ENCODE results near the gene TRIM3. TPM values are rescaled to one million over a fixed set of nuclear protein-coding genes. Genes with fewer than 3 reads are reported as not detected.
A peak's percentile ranks its signal among the peaks of the same experiment; 100 is the strongest.

TRIM3 gene
- total RNA-seq, 4 donors from 2014 or later: 15.3 to 20.0 (median 16.5) TPM

GRCh38 chr11:6474413-6474792 lies 662 bp upstream of the TRIM3 start:
- H3K27me3 ChIP-seq: no peaks in the 10 kb centered on the region
- H3K36me3 ChIP-seq: peaks cover 0 to 26% of the 10 kb centered on the region in 2 donors
- in situ Hi-C loops (cut with MboI; ENCODE audit: low sequenced_read_pairs in 4 of 4): loop anchor here in 1 of 4 donors (10.0 kb wide), 1 partner anchor 130 kb away; the partner anchor contains the start of genes ILK and RRP8
- peak overlapping the region; percentile 87 to 99 (median 92) for H3K27ac ChIP-seq
- DNase-seq (no peak), ATAC-seq (peak in 1 of 2 donors; percentile 4)
- TF ChIP-seq POLR2A (IDR thresholded peaks at IDR 0.05) (no peak), CTCF (IDR thresholded peaks at IDR 0.05 in 4 of 5, conservative IDR thresholded peaks at IDR 0.05 in 1 of 5) (no peak)
- no peaks in the 10 kb centered on the region for H3K9me3 ChIP-seq
- intact Hi-C loops (cut with DNase I; ENCODE audit: low total_unique reads): loop anchor here (1.0 kb wide), 1 partner anchor 209 kb away; the partner anchor contains the start of gene MRPL17
- peaks cover 14 to 15% of the 10 kb centered on the region in 2 donors for H3K4me1 ChIP-seq
- H3K4me3 ChIP-seq: peak overlapping the region; percentile 55 to 77 (median 72)

- in situ Hi-C loops (cut with MboI; ENCODE audit: low sequenced_read_pairs in 4 of 4): loop anchor here in 1 of 4 donors (10.0 kb wide), 1 partner anchor 132 kb away; the partner anchor contains the start of genes ILK and RRP8
- intact Hi-C loops (cut with DNase I; ENCODE audit: low total_unique reads): loop anchor here (1.0 to 2.0 kb wide), 2 partner anchors 54 to 82 kb away; partner anchors contain the start of genes APBB1 and SMPD1
- Histone ChIP-seq H3K27ac (peak overlapping the region; percentile 87 to 99 (median 92)), H3K4me1 (peaks cover 14 to 15% of the 10 kb centered on the region in 2 donors), H3K4me3 (peak overlapping the region; percentile 75 to 94 (median 80)), H3K27me3 (no peaks in the 10 kb centered on the region), H3K36me3 (peaks cover 0 to 13% of the 10 kb centered on the region in 2 donors), H3K9me3 (no peaks in the 10 kb centered on the region)
- no peak for TF ChIP-seq POLR2A (IDR thresholded peaks at IDR 0.05)
- TF ChIP-seq CTCF (IDR thresholded peaks at IDR 0.05 in 4 of 5, conservative IDR thresholded peaks at IDR 0.05 in 1 of 5): no peak
- DNase-seq (no peak), ATAC-seq (no peak)
These were observed 807 bp downstream of the TRIM3 start for GRCh38 chr11:6472934-6473333.

- in situ Hi-C loops (cut with MboI; ENCODE audit: low sequenced_read_pairs in 4 of 4): no loop called here
- ATAC-seq (no peak), DNase-seq (no peak)
- Histone ChIP-seq H3K4me3 (no peak overlapping the region), H3K27me3 (no peaks in the 10 kb centered on the region), H3K9me3 (no peaks in the 10 kb centered on the region), H3K4me1 (peaks cover 14 to 25% of the 10 kb centered on the region in 2 donors), H3K27ac (peak overlapping the region in 3 of 4 donors; percentile 40 to 53 (median 52)), H3K36me3 (peaks cover 0 to 3% of the 10 kb centered on the region in 2 donors)
- intact Hi-C loops (cut with DNase I; ENCODE audit: low total_unique reads): no loop called here
- TF ChIP-seq CTCF (IDR thresholded peaks at IDR 0.05 in 4 of 5, conservative IDR thresholded peaks at IDR 0.05 in 1 of 5): no peak
- no peak for TF ChIP-seq POLR2A (IDR thresholded peaks at IDR 0.05)
These were observed 4.1 kb downstream of the TRIM3 start for GRCh38 chr11:6469599-6469998.

- in situ Hi-C loops (cut with MboI; ENCODE audit: low sequenced_read_pairs in 4 of 4): no loop called here
- H3K9me3 ChIP-seq: no peaks in the 10 kb centered on the region
- H3K36me3 ChIP-seq: peaks cover 0 to 10% of the 10 kb centered on the region in 2 donors
- H3K27ac ChIP-seq: peak overlapping the region in 3 of 4 donors; percentile 40 to 53 (median 52)
- peaks cover 14 to 20% of the 10 kb centered on the region in 2 donors for H3K4me1 ChIP-seq
- H3K27me3 ChIP-seq: no peaks in the 10 kb centered on the region
- DNase-seq: peak; percentile 61 to 70
- H3K4me3 ChIP-seq: no peak overlapping the region
- TF ChIP-seq CTCF (IDR thresholded peaks at IDR 0.05 in 4 of 5, conservative IDR thresholded peaks at IDR 0.05 in 1 of 5) (no peak), POLR2A (IDR thresholded peaks at IDR 0.05) (no peak)
- peak; percentile 38 to 46 for ATAC-seq
- intact Hi-C loops (cut with DNase I; ENCODE audit: low total_unique reads): no loop called here
These were observed 4.8 kb downstream of the TRIM3 start for GRCh38 chr11:6468712-6469495.
